ENCODE results near the gene CIB4.
"Not testable (repeated sequence)": the region's sequence is repeated elsewhere in the genome, so short reads cannot be mapped to it uniquely, and the experiment has no call there.

The CIB4 gene

DNA sequence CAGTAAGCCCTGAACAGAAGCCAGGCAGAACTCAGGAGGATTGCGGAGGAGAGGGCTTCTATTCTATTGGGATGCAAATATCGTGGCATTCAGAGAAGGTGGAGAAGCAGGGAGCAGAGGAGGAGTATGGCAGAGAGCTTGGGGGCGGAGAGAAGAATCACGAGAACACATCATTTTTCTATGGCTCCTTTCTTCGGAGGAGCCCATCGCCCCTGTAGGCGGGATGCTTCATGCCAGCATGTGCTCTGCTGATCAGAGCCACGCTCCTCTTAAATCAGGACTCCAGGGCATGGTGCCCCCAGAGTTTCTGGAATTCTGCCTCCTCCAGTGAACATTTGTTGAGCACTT is 71.1 kb downstream of the CIB4 start:
- DNase-seq (ENCODE audit: low read depth, low spot score): no peak

DNA sequence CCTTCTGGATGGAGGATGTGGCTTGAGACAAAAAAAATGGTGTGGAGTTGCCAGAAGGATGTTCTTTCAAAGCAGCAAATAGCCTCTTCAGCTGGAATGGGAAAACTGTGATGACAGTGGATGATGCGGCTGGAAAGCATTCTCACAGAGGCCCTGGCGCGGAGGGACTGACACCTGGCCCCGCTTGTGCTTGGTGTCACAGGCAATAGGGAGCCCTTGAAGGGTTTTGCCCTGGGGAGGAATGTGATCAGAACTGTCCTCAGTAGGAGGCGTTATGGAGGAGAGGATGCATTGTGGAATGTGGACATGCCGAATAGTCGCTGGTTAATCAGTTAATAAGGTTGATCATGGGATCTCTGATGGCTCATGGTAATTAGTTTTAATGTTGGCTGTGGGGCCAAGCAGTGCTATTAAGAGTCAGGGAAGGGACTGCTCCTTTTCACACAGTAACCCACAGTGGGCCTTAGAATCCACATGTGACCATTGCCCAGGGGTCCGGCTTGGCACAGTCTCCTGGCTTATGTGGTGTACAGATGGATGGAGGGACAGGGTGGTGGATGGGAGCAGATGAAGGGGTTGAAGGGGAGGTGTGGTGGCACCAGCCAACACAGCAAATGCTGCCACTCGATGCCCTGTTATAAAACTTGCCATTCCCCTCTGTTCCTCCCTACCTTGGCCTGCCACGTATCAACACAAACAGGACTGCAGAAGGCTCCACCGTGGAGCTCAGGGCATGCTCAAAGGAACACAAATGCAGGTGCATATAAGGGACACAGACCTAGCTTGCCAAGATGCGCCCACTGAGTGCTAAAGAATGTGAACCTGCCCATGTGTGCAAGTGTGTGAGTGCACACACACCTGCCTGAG is 71.7 kb downstream of the CIB4 start:
- no peak for DNase-seq (ENCODE audit: low read depth, low spot score)

DNA sequence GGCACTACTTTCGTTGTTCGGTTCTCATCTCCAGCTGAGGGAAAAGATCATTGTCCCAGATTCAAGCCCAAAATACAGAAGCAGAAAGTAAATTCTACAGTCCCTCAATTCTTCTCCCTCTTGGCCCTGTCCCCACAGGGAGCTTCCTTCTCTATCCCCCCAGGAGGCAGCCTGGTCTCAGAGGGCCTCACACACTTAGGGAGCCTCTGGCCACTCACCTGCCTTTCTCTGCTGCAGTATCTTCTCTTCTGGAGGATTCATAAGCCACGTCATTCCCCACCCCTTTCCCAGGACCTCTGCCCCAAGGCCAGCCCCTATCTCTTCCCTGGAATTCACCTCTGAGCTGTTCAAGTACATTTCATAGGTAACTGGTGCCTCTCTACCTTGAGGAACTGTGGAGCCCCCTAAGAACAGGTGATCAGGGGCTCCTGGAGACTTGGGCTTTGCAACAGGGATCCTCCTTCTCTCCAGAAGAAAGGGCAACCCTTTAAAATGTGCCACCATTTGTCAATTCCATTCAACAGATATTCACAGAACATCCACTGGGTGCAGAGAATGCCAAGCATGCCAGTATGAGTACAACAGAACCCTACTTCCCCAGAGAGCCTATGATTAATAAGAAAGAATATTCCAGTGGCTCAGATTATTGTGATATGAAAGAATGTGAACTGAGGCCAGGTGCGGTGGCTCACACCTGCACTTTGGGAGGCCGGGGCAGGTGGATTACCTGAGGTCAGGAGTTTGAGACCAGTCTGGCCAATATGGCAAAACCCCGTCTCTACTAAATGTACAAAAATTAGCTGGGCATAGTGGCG is 72.9 kb downstream of the CIB4 start:
- no peak for DNase-seq (ENCODE audit: low read depth, low spot score)

DNA sequence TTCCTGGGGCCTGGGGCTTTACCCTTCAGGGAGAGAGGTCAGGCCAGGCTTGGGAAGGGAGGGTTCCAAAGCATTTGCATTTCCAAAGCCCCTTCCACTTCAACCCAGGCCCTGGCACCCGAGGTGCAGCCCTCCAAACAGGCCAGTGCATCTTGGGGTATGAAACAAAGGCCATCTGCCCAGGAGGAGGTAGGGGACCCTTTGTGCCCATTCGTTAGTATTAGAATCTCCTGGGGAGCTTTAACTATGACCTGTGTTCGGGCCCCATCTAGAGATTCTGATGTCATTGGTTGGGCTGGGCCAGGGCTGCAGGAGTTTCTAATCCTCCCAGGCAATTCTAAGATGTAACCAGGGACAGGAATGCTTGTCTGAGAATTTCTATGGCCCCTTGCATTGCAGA is 73.6 kb downstream of the CIB4 start:
- DNase-seq (ENCODE audit: low read depth, low spot score): peak; percentile 47

DNA sequence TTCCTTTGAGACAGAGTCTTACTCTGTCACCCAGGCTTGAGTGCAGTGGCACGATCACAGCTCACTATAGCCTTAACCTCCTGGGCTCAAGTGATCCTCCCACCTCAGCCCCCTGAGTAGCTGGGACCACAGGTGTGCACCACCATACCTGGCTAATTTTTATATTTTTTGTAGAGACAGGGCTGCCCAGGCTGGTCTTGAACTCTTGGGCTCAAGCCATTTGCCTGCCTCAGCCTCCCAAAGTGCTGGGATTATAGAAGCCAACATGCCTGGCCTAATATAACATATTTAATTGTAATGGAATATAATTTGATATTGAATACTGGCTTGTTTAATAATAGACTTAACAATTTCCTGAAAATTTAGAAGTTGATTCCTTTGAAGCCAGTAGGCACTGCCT is 74.4 kb downstream of the CIB4 start:
- not testable (repeated sequence) for DNase-seq (ENCODE audit: low read depth, low spot score)

DNA sequence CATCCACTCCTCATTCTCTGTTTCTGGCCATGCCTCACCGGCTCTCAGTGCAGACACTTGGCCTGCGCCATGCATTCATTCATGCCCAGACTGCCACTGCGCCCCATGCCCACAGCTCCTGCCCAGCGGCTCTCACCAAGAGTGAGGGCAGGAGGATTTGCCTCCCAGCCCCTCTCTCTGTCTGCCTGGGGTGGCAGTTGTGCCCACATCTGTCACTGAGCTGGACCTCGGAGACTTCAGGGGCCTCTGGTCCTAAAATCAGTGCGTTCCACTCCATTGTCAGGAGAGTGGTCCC is 75.1 kb downstream of the CIB4 start:
- DNase-seq (ENCODE audit: low read depth, low spot score): no peak

DNA sequence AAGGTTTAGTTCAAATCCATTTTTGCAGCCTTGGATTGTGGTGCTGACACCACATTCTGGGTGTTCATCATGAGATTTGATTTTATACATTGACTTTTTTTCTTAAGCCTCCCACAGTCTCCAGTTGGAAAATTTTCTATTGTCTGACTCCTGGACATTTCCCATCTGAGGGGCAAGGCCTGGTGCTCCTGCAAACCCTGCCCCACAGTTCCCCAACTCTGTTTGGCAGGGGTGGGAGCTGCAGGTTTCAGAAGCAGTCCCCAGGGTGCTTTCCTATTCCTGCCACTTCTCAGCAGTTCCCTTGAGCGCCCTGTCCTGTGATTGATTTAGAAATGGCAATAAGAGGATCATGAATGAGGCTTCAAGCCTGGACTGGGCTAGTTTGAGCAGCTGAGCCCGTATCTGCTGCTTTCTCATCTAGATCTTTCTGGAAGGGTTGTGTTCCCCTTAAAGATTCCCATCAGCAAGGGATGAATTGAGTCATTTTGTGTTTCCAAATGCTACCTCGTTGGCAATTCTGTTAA is 77.0 kb downstream of the CIB4 start:
- no peak for DNase-seq (ENCODE audit: low read depth, low spot score)

DNA sequence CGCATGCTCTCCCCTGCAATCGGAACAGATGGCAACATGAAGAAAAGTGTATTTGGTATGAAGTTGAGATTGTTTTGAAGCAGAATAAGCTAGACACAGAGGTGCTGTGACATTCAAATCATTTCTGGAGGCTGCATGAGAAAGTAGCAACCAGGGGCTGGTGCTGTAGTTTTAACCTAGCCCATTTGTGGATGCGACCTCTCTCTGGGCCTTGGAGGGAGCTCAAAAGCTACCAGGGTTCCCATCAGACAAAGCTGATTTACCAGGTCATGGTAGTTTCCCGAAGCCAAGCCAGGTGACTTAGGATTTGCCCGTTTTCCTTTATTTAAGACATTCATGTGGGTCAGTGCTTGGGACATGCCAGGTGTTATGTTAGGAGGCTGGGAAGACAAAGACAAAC is 77.5 kb downstream of the CIB4 start:
- no peak for DNase-seq (ENCODE audit: low read depth, low spot score)

DNA sequence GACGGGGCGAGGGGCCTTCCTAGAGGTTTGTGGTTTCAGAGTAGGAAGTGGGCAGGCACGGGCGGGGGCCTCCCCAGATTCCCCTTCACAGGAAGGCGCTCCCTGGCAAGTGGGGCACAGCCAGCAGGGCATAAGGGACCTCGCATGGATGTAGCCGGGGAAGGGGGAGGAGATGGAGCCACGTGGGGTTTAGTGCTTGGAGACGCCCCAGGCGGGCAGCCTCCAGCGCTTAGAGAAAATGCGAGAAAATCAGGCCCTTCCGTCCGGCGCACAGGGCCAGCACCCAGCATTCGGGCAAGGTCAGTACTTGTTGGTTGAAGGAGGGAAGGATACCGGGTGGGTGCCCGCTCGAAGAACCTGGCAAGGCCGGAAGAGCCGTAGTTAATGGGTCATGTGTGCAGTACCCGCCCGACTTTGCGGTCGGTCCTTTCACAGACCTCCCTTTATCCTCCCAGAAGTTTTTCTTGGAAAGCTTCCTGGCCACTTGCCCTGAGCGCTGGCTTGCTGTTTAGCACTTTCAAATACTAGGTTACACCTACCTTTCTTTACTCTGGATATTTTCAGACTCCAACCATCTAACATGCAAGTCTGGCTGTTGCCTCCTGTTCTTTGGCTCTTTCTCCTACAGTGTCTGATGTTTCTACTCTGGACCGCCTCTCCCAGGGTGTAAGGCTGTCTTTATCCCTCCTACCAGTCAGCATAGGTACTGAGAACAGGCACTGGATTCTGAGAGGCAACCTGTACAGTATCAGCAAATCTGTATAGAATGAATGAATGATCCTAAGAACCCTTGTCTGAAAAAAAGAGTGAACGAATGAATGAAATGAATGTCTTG is 78.1 kb downstream of the CIB4 start:
- no peak for DNase-seq (ENCODE audit: low read depth, low spot score)

DNA sequence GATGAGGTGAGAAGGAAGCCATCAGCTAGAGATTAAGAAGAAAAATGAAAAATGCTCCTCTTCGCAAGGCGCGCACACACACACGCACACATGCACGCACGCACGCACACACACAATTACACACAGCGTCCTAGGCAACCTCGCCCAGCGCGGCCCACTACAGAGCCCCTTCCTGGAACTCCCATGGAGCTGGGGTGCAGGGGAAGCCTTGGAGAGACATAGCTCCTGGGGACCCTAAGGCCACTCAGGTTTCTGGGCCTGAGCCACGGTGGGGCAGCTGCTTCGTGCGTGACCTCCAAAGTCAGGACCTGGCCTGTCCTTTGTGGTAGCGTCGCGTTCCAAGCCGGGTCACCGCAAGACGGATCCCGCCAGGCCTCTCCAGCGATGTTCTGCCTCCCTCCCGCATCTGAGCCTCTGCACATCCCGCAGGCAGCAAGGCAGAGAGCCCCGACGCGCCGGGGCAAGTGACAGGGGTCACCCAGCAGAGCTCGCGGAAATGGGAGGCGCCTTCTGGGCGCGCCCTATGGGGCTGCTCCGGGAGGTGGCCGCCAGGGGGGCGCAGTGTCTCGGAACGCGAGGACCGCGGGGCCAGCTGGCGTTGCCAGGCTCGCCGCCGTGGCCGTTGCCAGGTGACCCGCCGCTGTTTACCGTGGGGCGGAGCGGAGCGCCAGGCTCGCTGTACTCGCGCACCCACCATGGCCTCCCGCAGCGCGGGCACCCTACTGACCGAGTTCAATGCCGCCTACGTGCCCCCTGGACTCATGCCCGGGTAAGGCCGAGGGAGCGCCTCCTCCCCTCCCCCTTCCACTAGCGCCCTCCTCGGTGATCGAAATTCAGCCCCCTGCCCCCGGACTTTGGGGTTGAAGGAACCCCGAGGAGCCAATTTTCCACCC is 79.0 kb downstream of the CIB4 start:
- peak; percentile 59 for DNase-seq (ENCODE audit: low read depth, low spot score)

DNA sequence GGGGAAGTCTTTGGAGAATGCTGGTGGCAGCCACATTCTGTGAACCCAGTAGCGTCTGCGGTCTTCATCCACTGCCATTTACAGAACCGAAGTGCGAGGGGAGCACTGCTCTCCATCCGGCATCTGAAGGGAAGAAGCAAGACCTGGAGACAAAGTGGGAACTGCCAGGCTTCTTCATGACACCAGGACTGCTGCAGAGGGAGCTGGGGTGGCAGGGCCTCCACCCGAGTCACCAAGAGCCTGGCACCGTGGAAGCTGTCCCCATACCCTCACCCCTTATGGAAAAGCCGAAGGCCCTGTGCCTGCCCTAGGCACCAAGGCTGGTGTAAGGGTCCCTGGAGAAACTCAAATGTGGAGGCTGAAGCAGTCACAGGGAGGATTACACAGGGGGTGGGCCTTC is 79.8 kb downstream of the CIB4 start:
- no peak for DNase-seq (ENCODE audit: low read depth, low spot score)

DNA sequence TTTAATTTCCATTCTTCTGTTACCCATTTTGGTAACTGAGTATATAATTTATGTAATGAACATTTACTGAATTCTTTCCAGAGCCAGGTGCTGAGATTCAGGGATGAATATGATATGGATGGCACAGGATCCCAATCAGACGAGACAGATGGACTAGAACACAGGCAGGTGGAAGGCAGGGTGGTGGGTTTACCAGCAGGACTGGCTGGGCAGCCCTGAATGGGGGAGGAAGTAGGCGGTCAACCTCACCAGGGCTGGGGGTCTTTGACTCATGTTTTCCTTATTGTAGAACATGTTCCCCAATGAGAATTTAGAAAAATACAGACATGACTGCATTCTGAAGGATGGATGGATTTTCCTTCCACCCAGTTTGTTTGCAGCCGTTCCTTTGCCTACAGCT is 80.3 kb downstream of the CIB4 start:
- DNase-seq (ENCODE audit: low read depth, low spot score): no peak

DNA sequence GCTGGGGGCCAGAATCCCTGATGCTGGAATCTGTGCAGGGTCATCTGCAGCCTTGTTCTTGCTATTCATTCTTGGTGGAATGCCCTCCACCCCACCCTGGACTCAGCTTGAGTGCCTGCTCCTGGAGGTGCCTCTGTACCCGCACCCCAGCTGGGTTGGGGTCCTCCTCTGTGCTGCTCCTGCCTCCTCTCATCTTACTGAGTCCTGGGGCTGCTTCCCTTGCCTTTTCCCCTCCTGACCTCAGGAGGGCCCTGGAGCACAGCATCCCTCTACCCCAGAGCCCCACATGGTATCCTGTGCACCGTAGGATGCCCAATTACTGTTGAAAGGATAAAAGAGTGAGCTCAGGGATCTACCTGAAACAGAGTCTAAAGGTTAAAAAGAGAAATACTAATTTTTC is 81.6 kb downstream of the CIB4 start:
- no peak for DNase-seq (ENCODE audit: low read depth, low spot score)

DNA sequence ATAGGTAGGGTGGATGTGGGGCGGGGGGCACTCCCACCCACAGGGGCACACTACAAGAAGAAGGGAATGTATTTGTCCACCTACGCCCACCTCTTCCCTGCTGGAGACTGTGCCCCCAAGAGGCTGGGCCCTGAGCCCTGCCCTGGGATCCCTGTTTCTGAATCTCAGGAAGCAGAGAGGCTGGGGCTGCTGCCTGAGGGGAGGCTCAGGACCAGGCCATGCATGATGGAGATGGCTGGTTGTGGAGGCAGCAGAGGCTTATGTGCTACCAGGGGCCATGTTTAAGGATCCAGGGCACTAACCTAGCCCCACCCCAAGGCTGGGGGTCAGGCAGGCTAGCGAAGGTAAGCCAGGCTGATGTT is 82.1 kb downstream of the CIB4 start:
- DNase-seq (ENCODE audit: low read depth, low spot score): no peak

DNA sequence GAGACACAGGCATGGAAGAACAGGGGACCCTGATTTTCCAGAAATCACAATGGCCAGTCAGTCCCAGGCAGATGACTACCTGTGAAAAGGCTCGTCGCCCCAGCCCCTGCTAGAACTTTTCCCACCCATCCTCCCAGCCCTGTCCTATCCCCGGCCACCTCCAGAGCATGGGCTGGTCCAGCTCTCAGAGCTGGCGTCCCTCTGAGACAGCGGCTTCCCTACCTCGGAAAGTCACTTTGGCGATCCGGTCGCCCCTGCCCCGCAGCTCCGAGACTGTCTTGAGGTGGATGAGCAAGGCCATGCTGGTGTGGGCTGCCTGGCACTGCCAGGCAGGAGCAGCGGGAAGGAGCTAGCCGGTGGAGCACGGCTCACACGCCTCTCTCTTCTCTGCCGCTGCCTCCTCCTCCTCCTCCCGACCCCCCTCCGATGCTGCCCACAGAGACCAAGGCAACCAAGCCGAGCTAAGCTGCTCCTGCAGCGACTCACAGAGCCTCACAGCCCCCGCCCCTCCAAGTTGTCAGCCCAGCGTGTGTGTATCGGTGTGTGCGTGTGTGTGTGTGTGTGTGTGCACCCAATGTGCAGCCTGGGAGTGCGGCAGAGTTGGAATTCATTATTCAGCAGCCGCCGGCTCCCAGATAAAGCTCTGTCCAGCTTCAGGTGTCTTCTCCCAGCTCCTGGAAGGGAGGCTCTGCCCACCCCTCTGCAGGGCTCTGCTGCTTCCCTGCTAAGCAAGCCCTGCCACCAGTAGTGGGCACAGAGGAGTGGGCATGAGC is 82.7 kb downstream of the CIB4 start:
- DNase-seq (ENCODE audit: low read depth, low spot score): peak; percentile 32

DNA sequence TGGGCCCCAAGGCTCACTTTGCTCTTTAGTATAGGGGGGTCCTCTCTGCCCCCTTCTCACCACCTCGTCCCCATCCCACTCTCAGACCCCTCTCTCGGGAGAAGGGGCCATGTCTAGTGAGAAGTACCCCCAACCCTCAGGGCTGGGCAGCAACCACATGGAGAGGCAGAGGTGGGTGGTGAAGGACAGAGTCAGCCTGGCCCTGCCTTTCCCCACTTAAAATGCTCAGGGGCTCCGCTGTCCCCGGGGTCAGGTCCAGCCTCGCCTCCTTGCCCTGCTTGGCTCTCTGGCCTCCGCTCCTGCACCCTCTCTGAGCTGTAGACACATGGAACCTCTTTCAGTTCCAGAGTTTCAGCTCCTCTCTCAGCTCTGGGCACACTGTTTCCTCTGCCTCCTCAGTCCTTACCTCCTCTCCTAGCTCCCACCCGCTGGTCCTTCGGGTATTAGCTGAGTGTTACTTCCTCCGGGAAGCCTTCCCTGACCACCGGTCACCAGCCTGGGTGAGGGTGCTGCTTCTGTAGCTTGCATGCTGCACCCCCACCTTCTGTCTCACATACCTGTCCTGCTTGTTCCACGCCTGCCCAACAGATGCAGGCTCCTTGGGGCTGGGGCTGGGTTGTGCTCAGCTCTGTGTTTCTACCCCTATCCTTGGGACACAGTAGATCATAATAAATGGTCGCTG is 83.8 kb downstream of the CIB4 start:
- DNase-seq (ENCODE audit: low read depth, low spot score): no peak

DNA sequence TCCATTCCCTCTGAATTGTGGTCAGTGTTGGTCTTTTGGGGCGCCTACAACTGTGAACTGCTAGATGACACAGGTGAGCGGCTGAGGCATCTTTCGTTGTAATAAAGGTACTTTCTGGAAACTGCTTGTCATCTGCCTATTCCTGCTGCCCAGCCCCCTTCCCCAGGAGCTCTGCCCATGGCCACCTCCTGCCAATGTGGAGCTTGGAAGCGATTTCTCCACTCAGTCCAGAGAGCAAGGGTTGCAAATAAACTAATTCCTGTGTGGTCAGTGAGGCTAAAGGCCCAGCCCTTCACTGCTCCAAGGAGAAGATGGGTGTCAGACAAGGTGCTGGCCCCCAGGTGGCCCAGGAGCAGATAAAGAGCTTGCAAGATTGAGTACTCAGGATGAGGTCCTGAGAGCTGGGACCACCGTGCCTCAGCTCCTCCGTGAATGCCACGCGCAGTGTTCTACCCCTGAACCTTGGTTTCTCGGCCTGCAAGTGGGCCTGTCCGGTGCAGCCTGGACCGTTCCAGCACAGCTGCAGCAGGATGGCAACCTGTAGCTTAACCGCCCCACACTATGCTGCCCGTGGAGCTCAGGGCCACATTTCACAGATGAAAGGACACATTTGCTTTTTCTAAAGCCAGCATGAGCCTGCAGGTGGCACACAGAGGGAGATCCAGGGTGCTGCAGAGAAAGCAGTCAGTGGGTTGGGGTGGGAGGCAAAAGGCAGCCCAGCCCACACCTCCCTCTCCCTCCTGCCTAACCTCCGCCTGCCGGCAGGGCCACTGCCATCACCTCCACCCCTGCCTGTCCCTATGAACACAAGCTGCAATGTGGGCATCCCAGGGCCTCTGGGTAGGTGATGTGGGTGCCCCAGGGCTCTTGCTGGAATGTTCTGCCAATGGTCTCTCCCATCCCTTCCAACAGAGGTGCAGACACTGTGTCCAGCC is 84.6 kb downstream of the CIB4 start:
- DNase-seq (ENCODE audit: low read depth, low spot score): no peak

DNA sequence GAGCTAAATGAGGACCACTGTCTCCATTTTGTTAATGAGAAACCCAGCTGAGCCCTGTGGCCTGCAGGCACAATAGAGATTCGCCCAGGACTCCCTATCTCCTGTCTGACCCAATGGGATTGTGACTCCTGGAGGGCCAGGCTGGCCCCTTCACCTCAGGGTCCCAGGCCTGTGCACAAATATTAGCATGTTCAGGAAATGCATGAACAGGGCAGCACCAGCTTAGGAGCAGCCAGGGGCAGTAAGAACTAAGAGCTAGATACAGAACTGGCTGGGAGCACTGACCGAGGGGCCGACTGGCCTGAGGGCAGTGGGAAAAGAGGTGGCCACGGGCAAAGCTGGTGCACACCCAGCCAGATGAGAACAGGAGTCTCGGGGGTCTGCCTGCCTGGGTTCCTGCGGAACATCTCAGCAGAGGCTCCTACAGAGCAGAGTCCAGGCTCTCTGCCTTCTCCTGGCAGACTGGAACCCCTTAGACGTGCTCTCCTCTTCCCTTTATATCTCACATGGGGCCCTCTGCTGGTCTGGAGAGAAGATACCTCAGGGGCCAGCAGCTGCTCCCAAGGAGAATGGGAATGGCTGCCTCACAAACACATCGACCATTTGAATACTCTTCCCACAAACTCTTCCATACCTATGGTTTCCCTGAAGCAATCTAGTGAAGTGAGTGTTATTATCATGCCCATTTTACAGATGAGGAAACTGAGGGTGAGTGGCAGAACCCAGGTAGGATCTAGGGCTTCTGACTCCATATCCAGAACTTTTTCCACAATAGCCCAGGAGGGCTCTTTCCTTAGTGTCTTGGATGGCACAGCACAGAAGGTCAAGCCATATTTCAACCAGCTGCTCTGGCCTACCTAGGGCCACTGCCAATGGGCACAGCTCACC is 85.7 kb downstream of the CIB4 start:
- DNase-seq (ENCODE audit: low read depth, low spot score): peak; percentile 37

Measured in ELF-1 (cell line).